ENCODE measurements around the gene TMEM89. TPM values are rescaled to one million over a fixed set of nuclear protein-coding genes. Genes with fewer than 3 reads are reported as not detected.

The TMEM89 gene
- total and polyA plus RNA-seq, 2 donors (not counting 1 experiment from before 2014, with no cell fraction given), result not detected

DNA sequence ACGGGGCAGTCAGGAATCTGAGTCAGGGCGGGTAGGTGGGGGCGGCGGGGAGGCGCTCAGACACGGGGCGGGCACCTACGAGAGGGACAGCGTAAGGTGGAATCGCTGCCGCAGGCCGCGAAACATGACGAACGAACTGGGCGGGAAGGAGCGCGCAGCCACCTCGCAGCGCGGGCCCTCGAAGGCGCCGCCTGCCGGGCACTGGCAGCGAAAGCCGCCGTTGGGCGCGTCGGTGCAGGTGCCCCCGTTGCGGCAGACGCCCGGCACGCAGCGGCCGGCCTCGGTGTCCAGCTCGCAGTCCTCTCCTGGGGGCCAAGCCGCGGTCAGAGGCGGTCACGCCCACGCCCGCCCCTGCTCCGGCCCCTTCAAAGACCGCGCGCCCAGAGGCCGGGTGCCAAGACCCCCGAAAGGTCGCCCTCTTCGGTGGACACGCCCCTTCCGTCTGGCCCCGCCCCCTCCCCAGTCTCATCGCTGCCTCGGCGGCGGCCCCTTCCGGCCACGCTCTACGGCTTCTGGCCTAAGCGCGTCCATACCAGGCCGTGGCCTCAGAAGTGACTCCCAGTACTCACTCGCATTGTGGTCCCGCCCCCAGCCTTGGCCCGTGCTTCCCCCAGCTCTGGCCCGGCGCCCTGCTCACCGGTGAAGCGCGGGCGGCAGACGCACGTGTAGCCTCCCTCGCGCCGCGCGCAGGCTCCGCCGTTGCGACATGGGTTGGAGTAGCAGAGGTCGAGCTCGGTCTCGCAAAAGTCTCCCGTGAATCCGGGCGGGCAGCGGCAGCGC, 34.7 kb upstream of the TMEM89 start:
- peak overlapping the region; percentile 73 for H3K27ac Mint-ChIP-seq
- TF ChIP-seq EZH2 (IDR thresholded peaks at IDR 0.05; ENCODE audit: borderline replicate concordance, insufficient read depth, low read depth, low read length, poor library complexity, severe bottlenecking) (no peak), CTCF (IDR thresholded peaks at IDR 0.05) (peak; percentile 83)
- POLR2A ChIA-PET, result no interaction called here
- intact Hi-C loops (cut with micrococcal nuclease), result loop anchor here (1.0 to 2.0 kb wide), 4 partner anchors 21 to 99 kb away; partner anchors contain the start of genes NCKIPSD, SLC26A6 and UQCRC1
- no peaks in the 10 kb centered on the region for H3K36me3 ChIP-seq (replicated peaks in 1 of 2; ENCODE audit: control extremely low read depth in 1 of 2, control insufficient read depth in 1 of 2, extremely low read depth in 1 of 2, insufficient read depth in 2 of 2, low read length in 1 of 2)
- peak overlapping the region in 1 of 2 donors; percentile 24 for H3K27ac ChIP-seq (ENCODE audit: low read length in 2 of 2)
- H3K27me3 ChIP-seq (replicated peaks in 1 of 4; ENCODE audit: control extremely low read depth in 1 of 4, control insufficient read depth in 3 of 4, insufficient read depth in 4 of 4, low read length in 3 of 4), result peaks cover 0 to 42% (median 6%) of the 10 kb centered on the region in 4 experiments
- H3K4me3 Mint-ChIP-seq, result peak overlapping the region; percentile 83
- peaks cover 0 to 18% (median 0%) of the 10 kb centered on the region in 3 donors for H3K9me3 ChIP-seq (ENCODE audit: control extremely low read depth in 1 of 3, control insufficient read depth in 2 of 3, insufficient read depth in 1 of 3, low read length in 2 of 3)
- peaks cover 9% of the 10 kb centered on the region for H3K27me3 Mint-ChIP-seq
- ATAC-seq (ENCODE audit: low read depth) (peak; percentile 79), DNase-seq (peak; percentile 89)
- no peaks in the 10 kb centered on the region for H3K9me3 Mint-ChIP-seq (ENCODE audit: insufficient read depth)
- WGBS (ENCODE audit: insufficient coverage), result 4% methylated on average over 94 of the region's 94 CpGs
- peaks cover 9 to 22% of the 10 kb centered on the region in 2 donors for H3K4me1 ChIP-seq (ENCODE audit: control insufficient read depth in 2 of 2, insufficient read depth in 2 of 2, low read length in 2 of 2)
- H3K4me2 ChIP-seq (replicated peaks; ENCODE audit: low read depth, low read length, poor library complexity, severe bottlenecking), result peak overlapping the region; percentile 95
- peak overlapping the region in 4 of 5 experiments; percentile 44 to 66 (median 62) for H3K4me3 ChIP-seq (ENCODE audit: control extremely low read depth in 1 of 5, extremely low read depth in 1 of 5, insufficient read depth in 1 of 5, low read depth in 2 of 5, low read length in 4 of 5)
- H2AFZ ChIP-seq (ENCODE audit: insufficient read depth, low read depth, low read length, poor library complexity, severe bottlenecking), result peak overlapping the region; percentile 85
- peaks cover 17% of the 10 kb centered on the region for H3K4me1 Mint-ChIP-seq
- H3K79me2 ChIP-seq (ENCODE audit: control insufficient read depth, insufficient read depth, low read length), result no peaks in the 10 kb centered on the region
- H4K20me1 ChIP-seq (ENCODE audit: control insufficient read depth, insufficient read depth, low read length, poor library complexity, severe bottlenecking), result no peaks in the 10 kb centered on the region
- peak overlapping the region; percentile 66 for H3K9ac ChIP-seq (ENCODE audit: low read length)
- CTCF ChIA-PET, result interaction anchor here (0.6 to 1.4 kb wide), 5 partner anchors 15 to 256 kb away, joined by 3 to 9 read pairs (median 3); no protein-coding TSS in a partner anchor
